HG03565 (cell line): ENCODE data around the gene SEMA3A.

Experiments
- ATAC-seq: cut with Tn5 transposase; IDR thresholded peaks from one replicate; pipeline ENCODE4 v1.9.1; 2021; ENCODE audit warnings: mild to moderate bottlenecking, moderate library complexity; ENCODE audit not compliant: unreplicated experiment

Gene SEMA3A

GRCh38 chr7:84199216-84199615 is 4.6 kb upstream of the SEMA3A start:
- ATAC-seq = no peak

DNA sequence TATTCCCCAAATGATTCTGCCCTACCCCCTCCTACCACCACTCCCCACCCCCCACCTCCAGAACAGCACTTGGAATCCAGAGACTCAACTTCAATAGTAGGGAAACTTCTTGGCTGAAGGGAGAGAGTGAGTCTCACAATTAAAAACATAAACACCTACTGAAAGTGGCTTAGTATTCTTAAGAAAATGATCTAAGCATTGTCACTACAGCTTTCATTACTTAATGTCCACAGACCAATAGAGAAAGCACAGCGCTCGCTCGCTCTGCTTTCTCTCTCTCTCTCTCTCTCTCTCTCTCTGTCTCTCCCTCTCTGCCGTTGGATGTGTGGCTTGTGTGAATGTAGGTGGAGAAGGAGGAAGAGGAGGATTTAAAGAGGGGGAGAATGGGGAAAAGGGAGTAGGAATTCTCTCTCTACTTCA is 1.5 kb upstream of the SEMA3A start:
- ATAC-seq = no peak

GRCh38 chr7:84195295-84196060 is 889 bp upstream of the SEMA3A start:
- no peak for ATAC-seq

DNA sequence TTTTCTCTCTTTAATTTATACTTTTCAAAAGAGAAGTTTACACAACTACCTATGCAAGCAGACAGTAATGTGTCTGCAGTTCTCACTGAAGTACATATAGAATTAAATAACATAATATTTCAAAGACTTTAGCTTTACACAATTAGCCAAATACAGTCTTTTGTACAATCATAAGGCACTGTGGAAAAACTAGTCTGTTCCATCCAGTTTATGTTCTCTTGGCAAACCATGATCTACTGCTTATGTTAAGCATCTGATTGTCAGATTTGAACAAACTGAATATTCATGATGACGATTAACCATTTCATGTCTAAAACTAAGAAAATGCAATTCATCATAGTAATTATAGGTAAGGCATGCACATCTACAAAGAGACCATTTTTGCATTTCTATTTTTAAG is 842 bp downstream of the SEMA3A start:
- no peak for ATAC-seq

DNA sequence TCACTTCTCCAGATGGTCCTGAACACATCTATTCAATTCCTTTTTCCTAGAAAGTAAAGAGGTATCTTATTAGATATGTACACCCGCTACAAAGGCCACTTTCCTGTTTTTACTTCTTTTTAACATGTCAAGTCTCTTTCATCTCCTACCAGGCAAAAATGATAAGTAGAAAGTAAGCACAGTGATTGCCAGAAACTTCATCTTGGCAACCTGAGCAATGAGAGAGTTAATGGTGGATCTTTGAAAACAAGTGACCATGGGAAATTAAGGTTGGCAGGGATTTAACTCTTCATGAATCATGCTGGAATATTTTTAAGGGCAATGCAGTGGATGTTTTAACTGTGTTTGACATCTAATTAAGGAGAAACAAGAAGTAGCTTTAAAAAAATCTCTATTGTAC is 2.7 kb downstream of the SEMA3A start:
- no peak for ATAC-seq

GRCh38 chr7:84191261-84191660 is 3.3 kb downstream of the SEMA3A start:
- no peak for ATAC-seq

- ATAC-seq = no peak
Measured at GRCh38 chr7:84190016-84190705, 4.4 kb downstream of the SEMA3A start.

GRCh38 chr7:84188786-84189405 is 5.7 kb downstream of the SEMA3A start:
- ATAC-seq = no peak

- ATAC-seq = no peak
Measured at GRCh38 chr7:84187813-84188510, 6.6 kb downstream of the SEMA3A start.

GRCh38 chr7:84187087-84187805 is 7.3 kb downstream of the SEMA3A start:
- no peak for ATAC-seq

DNA sequence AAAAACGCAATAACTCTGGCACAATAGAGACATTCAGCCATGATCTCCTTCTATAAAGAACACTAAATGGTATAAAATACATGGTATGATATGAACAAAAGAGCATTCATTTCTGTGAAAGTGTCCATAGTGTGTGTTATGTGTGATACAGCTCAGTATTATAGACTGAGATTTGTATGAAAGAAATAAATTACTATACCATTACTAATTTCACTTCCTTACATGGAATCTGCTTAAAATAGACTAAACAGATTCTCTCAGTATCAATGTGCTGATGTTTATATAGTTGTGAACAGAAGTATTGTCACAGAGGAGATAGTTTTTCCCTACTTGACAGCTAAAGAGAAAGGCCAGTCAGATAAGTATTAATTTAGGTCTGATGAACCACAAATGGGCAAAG is 10.8 kb downstream of the SEMA3A start:
- ATAC-seq = no peak

- ATAC-seq = no peak
Measured at GRCh38 chr7:84182301-84182700, 12.3 kb downstream of the SEMA3A start.

DNA sequence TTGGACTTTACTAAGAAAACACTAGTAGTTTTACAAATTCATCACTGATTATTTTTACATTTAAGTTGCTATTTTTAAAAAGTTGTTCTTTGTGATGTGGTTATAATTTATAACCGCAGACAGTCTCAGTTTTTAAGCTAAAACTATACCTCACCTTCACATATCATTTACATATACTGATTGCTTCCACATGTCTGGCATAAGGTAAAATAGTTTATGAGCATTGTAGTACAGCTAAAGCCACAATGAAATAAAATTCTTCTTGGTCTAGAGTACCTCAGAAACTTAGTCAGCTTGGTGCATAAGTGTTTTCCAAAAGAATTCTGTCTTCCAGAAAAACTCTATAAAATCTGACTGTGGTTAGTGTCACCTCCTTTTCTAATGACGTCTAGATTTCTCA is 13.0 kb downstream of the SEMA3A start:
- no peak for ATAC-seq

DNA sequence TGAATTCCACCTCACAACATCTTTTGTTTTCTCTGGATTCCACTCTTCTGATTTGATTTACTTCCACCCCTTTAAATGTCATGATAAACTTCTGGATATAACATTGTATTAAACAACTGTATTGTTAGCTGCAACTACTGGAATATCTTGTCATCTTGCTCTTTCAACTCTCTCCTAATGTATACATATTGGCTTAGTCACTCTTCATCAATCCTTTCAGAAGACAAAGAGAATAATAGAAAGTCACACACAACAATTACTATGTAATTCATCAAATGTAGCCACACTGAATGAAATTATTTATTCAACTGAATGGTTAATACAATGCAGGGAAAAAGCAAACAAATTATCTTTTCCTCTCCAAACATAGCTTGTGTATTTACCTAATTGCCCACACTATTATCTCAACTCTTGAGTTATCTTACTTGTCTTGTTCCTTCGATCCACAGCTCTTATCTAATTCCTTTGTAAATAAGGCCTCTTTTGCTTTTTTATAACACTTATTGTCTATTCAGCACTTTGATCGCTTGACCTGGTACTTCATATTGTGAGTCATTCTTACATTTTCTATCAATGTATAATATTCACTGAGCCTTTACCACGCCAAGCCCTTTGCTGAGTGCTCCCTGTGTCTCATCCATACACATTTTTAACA is 16.7 kb downstream of the SEMA3A start:
- ATAC-seq = no peak

- ATAC-seq = no peak
Measured at GRCh38 chr7:84176716-84177115, 17.9 kb downstream of the SEMA3A start.

DNA sequence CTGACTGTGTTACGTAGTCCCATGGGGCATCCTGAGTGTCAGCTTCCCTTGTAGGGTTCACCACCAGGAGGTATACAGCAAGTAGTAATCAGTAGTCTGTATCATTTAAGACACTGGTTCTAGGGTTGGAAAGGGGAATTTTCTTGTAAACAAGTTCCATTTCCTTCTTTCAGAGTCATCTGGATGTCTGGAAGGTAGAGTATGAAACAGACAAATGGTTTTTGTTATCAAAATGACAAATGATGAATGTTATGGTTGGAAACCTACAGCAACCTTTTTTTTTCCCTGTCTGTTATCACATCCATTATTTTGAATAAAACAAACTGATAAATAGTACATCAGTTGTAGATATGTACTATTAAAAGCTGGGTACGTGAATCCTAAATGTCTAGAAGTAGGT is 19.1 kb downstream of the SEMA3A start:
- ATAC-seq = no peak

DNA sequence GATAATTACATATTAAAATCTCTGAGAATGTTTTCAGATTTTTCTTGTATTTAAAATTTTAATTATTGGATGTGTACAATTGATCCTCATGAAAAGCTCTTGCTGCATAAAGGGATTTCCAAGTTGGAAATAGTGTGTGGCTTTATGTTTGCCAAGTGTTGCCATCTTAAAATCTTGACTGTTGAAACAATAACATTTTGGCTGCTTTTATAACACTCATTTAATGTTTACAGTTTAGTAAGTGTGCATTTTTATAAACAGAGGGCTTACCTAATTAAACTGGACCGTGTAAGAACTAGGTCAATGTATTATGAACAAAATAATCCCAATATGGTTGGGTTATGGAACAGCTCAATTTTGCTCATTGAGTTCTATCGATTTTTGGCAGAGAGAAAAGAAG is 23.9 kb downstream of the SEMA3A start:
- no peak for ATAC-seq

- no peak for ATAC-seq
Measured at GRCh38 chr7:84162584-84162983, 32.0 kb downstream of the SEMA3A start.

DNA sequence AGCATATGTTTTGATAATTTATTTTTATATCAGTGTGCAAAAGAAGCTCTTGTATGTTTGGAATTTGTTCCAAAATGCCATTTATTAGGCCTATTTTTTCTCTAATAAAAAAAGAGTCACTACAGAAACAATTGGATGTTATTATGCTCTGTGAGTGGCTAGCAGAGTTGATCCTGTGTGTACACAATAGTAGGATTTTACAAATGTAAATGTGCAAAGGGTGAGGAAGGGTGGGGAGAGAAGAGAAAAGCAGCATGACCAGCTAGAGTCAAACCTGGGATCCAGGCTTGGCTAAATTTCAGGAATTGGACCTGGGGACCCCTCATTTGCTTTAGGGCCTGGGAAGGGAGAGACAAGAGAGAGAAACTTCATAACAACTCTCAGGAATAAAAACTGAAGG is 32.5 kb downstream of the SEMA3A start:
- no peak for ATAC-seq

- no peak for ATAC-seq
Measured at GRCh38 chr7:84161398-84161797, 33.2 kb downstream of the SEMA3A start.
